Pulmonary artery endothelial cell (primary cell): ENCODE results near the gene APPL2. TPM values are rescaled to one million over a fixed set of nuclear protein-coding genes. Genes with fewer than 3 reads are reported as not detected.
"Not testable (repeated sequence)": the region's sequence is repeated elsewhere in the genome, so short reads cannot be mapped to it uniquely, and the experiment has no call there.

Experiments
- DNase-seq: peaks from one replicate; pipeline ENCODE4 v3.0.0-alpha.2; 2011; ENCODE audit warnings: low read depth, low spot score
- total RNA-seq: library from RNA; depleted of rRNA; stranded (reverse); fragments of >200 nt; gene quantifications from 2 replicates; pipeline ENCODE4 v1.2.3, GENCODE V29; 2014

APPL2 gene
- total RNA-seq, 1 donor from 2014 or later = 14.6 TPM

- DNase-seq = no peak
Observed at GRCh38 chr12:105196090-105196489, 39.9 kb downstream of the APPL2 start.

- no peak for DNase-seq
Observed at GRCh38 chr12:105194947-105195346, 41.0 kb downstream of the APPL2 start.

- DNase-seq = no peak
Observed at GRCh38 chr12:105192624-105193225, 43.2 kb downstream of the APPL2 start.

GRCh38 chr12:105190530-105190929 lies 45.4 kb downstream of the APPL2 start:
- DNase-seq = no peak

- no peak for DNase-seq
Observed at GRCh38 chr12:105189293-105189692, 46.7 kb downstream of the APPL2 start.

GRCh38 chr12:105183976-105184375 lies 52.0 kb downstream of the APPL2 start:
- DNase-seq = not testable (repeated sequence)

GRCh38 chr12:105183406-105183805 lies 52.6 kb downstream of the APPL2 start:
- DNase-seq = not testable (repeated sequence)

- DNase-seq = not testable (repeated sequence)
Observed at GRCh38 chr12:105179114-105179513, 56.9 kb downstream of the APPL2 start.

GRCh38 chr12:105177208-105177607 lies 58.8 kb downstream of the APPL2 start:
- no peak for DNase-seq

GRCh38 chr12:105175397-105175990 lies 60.5 kb downstream of the APPL2 start:
- DNase-seq = no peak

GRCh38 chr12:105171691-105172436 lies 64.1 kb downstream of the APPL2 start:
- DNase-seq = no peak

- DNase-seq = no peak
Observed at GRCh38 chr12:105170139-105170538, 65.8 kb downstream of the APPL2 start.

- no peak for DNase-seq
Observed at GRCh38 chr12:105168006-105168405, 68.0 kb downstream of the APPL2 start.

GRCh38 chr12:105167346-105167745 lies 68.6 kb downstream of the APPL2 start:
- no peak for DNase-seq

- DNase-seq = no peak
Observed at GRCh38 chr12:105166736-105167135, 69.2 kb downstream of the APPL2 start.

- DNase-seq = no peak
Observed at GRCh38 chr12:105164068-105164467, 71.9 kb downstream of the APPL2 start.

GRCh38 chr12:105162174-105162573 lies 73.8 kb downstream of the APPL2 start:
- no peak for DNase-seq

- no peak for DNase-seq
Observed at GRCh38 chr12:105158876-105159275, 77.1 kb downstream of the APPL2 start.

GRCh38 chr12:105157606-105158005 lies 78.4 kb downstream of the APPL2 start:
- no peak for DNase-seq

GRCh38 chr12:105156260-105156659 lies 79.7 kb downstream of the APPL2 start:
- DNase-seq = no peak

GRCh38 chr12:105142259-105142658 lies 93.7 kb downstream of the APPL2 start:
- no peak for DNase-seq

- no peak for DNase-seq
Observed at GRCh38 chr12:105141320-105141922, 94.6 kb downstream of the APPL2 start.
